Right lobe of liver (tissue), 6 donors: ENCODE data around the gene GDE1. TPM values are rescaled to one million over a fixed set of nuclear protein-coding genes. Genes with fewer than 3 reads are reported as not detected.

ENCODE experiments used
- ATAC-seq, 4 donors: fragments of 200-7000 bp; cut with Tn5 transposase; one replicate each; pipeline ENCODE4 v1.9.1; 2020; ENCODE audit warnings: mild to moderate bottlenecking in 4 of 4, moderate library complexity in 4 of 4
- DNase-seq, 3 donors: peaks; one replicate each; pipeline ENCODE4 v3.0.0-alpha.2; 2020
- H3K27ac ChIP-seq, 3 donors: fragments of 200-600 bp; one replicate each; pipeline ENCODE4 v1.8.0; 2022
- H3K27me3 ChIP-seq, 2 donors: fragments of 200-600 bp; one replicate each; pipeline ENCODE4 v1.8.0; 2022
- H3K36me3 ChIP-seq, 4 donors: fragments of 200-600 bp; sonication (generic) in 1 of 4; one replicate each; pipeline versions ENCODE4 v1.5.1 to v1.8.0; 2017 to 2022; ENCODE audit warnings: control low read depth in 1 of 4
- H3K4me1 ChIP-seq, 4 donors: fragments of 200-600 bp; sonication (generic) in 1 of 4; one replicate each; pipeline versions ENCODE4 v1.5.1 to v1.8.0; 2017 to 2022; ENCODE audit warnings: control low read depth in 1 of 4
- H3K4me3 ChIP-seq, 3 donors: fragments of 200-600 bp; one replicate each; pipeline ENCODE4 v1.8.0; 2022
- H3K9me3 ChIP-seq, 4 donors: fragments of 200-600 bp; sonication (generic) in 1 of 4; one replicate each; pipeline versions ENCODE4 v1.5.1 to v1.8.0; 2017 to 2022; ENCODE audit warnings: control low read depth in 1 of 4
- CTCF ChIP-seq, 4 donors: fragments of 200-600 bp in 3 of 4; fragments of 450-650 bp in 1 of 4; IDR thresholded peaks; one replicate each; pipeline versions ENCODE4 v1.5.1 to v1.8.0; 2016 to 2022; ENCODE audit warnings: antibody characterized with exemption in 4 of 4, mild to moderate bottlenecking in 2 of 4
- POLR2A ChIP-seq: fragments of 450-650 bp; IDR thresholded peaks from one replicate; pipeline ENCODE4 v1.6.1; 2017; ENCODE audit warnings: antibody characterized with exemption, mild to moderate bottlenecking
- WGBS: methylation state at CpG from one replicate; pipeline ENCODE4 v1.1.6; 2018; ENCODE audit warnings: low coverage, low lambda C conversion rate; ENCODE audit not compliant: insufficient coverage; ENCODE audit errors: missing lambda C conversion rate; 5-methylcytosine and 5-hydroxymethylcytosine counted together
- intact Hi-C, 2 donors: fragments of 100-400 bp; cut with DNase I; formaldehyde crosslinking; loops; one replicate each; pipeline versions ENCODE4 v1.11.2 to v1.14.1; 2022
- total RNA-seq, 6 experiments: library from RNA; depleted of rRNA in 2 of 6; stranded (reverse); fragments of >200 nt in 2 of 6; fragmentation: NEBNext Ultra II Directional in 3 of 6; extraction: Animal tissue kit (Norgen Biotek cat#: 25700) in 3 of 6; gene quantifications; one replicate each; pipeline versions ENCODE4 v1.1.0 to v1.2.4, GENCODE V29; 2016 to 2023
- donor health status: DM: no; HTN: yes; CAD: no.
- donor health status: DM: no; HTN: no; CAD: no.
- donor health status: DM: no; HTN: no; CAD: no.
- donor health status: DM: no; HTN: yes; CAD: no.
- donor health status: DM: no; HTN: yes; CAD: no.

Gene GDE1
- total RNA-seq, 6 experiments from 2014 or later = 19.1 to 30.5 (median 21.1) TPM

- intact Hi-C loops = no loop called here
- Histone ChIP-seq H3K36me3 (peaks cover 0 to 2% (median 0%) of the 10 kb centered on the region in 4 donors), H3K4me1 (no peaks in the 10 kb centered on the region), H3K9me3 (no peaks in the 10 kb centered on the region), H3K4me3 (peak overlapping the region in 1 of 3 donors; percentile 83), H3K27me3 (no peaks in the 10 kb centered on the region), H3K27ac (no peak overlapping the region)
- no peak for DNase-seq
- ATAC-seq = no peak
- TF ChIP-seq POLR2A (no peak), CTCF (IDR thresholded peaks at IDR 0.05) (no peak)
- 100% methylated on average over 2 of the region's 2 CpGs for WGBS
Measured at GRCh38 chr16:19525385-19525723, 3.5 kb upstream of the GDE1 start.

- TF ChIP-seq POLR2A (no peak), CTCF (IDR thresholded peaks at IDR 0.05) (no peak)
- no peaks in the 10 kb centered on the region for H3K4me1 ChIP-seq
- WGBS = 37% methylated on average over 19 of the region's 19 CpGs
- H3K9me3 ChIP-seq = no peaks in the 10 kb centered on the region
- H3K36me3 ChIP-seq = peaks cover 0 to 2% (median 0%) of the 10 kb centered on the region in 4 donors
- intact Hi-C loops = no loop called here
- H3K4me3 ChIP-seq = peak overlapping the region; percentile 74 to 90 (median 83)
- no peak for ATAC-seq
- H3K27me3 ChIP-seq = no peaks in the 10 kb centered on the region
- H3K27ac ChIP-seq = peak overlapping the region in 1 of 3 donors; percentile 13
- no peak for DNase-seq
Measured at GRCh38 chr16:19524616-19525384, 2.9 kb upstream of the GDE1 start.

GRCh38 chr16:19524356-19524615 lies 2.4 kb upstream of the GDE1 start:
- WGBS = 7% methylated on average over 3 of the region's 11 CpGs
- Histone ChIP-seq H3K9me3 (no peaks in the 10 kb centered on the region), H3K4me1 (no peaks in the 10 kb centered on the region), H3K27ac (peak overlapping the region in 1 of 3 donors; percentile 13), H3K36me3 (peaks cover 0 to 2% (median 0%) of the 10 kb centered on the region in 4 donors), H3K4me3 (peak overlapping the region; percentile 74 to 90 (median 83)), H3K27me3 (no peaks in the 10 kb centered on the region)
- no peak for TF ChIP-seq CTCF (IDR thresholded peaks at IDR 0.05)
- no peak for TF ChIP-seq POLR2A
- intact Hi-C loops = no loop called here
- ATAC-seq = no peak
- no peak for DNase-seq

GRCh38 chr16:19523559-19524355 lies 1.9 kb upstream of the GDE1 start, which contains the start of gene CCP110:
TSS of gene CCP110 (plus strand) at chr16:19523942. CDS start at chr16:19527882, 3,940 bp downstream.
- intact Hi-C loops = no loop called here
- WGBS = 1% methylated on average over 17 of the region's 51 CpGs
- Histone ChIP-seq H3K27me3 (no peaks in the 10 kb centered on the region), H3K4me1 (no peaks in the 10 kb centered on the region), H3K4me3 (peak within 1 kb of the TSS; percentile 74 to 90 (median 83)), H3K27ac (peak within 1 kb of the TSS in 1 of 3 donors; percentile 13), H3K9me3 (no peaks in the 10 kb centered on the region), H3K36me3 (peaks cover 0 to 2% (median 0%) of the 10 kb centered on the region in 4 donors)
- TF ChIP-seq POLR2A = peak; percentile 46
- no peak for TF ChIP-seq CTCF (IDR thresholded peaks at IDR 0.05)
- peak; percentile 88 to 94 (median 92) for ATAC-seq
- DNase-seq = peak; percentile 98 to 99 (median 98)
